C1 segment of cervical spinal cord (tissue), 14 donors: Measurements from ENCODE around the gene ZNF888.
"Not testable (repeated sequence)": the region's sequence is repeated elsewhere in the genome, so short reads cannot be mapped to it uniquely, and the experiment has no call there.

Experiments
- DNase-seq, 14 donors: peaks; one replicate each; lab custom pipeline; 2025; lab: John Stamatoyannopoulos, UW

The ZNF888 gene

DNA sequence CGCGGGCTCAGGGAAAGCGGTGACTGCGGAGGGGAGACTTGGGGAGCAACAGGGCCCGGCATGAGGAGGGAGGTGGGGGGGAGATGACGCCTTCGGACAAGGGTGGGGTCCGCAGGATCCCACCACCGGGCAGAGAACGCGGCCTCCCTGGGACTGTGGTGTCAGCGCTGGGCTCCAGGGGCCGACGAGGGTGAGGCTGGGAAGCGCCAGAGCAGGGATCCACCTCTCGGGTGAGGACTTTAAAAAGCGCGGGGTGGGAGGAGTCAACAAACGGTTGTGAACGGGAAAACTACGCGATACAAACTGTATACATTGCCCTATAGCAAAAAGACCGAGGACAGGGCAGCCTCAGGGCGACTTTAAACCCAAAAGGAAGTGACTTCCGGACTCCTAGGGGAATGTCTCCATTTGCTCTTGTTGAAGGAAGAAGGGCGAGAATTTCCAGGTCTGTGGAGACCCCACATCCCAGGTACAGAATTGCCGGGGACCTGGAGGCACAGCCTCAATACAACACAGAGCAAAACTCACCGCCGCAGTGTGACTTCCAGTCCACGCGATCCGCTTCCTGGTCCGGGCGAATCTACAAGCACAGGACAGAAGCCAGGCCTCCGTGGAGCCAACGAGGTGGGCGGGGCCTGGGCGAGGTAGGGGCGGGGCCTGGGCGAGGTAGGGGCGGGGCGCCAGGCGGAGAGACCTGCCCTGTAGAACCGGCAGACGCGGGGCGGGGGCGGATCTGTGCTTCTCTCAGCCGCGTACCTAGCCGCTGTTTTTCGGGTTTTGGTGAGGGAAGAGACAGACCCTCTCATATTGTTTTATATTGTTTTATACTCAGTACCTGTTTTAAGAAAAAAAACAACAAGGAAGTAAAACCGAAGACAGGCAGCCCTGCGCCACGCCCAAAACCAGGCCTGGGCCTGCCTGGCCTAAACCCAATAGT is at the start of gene ZNF888:
ZNF888 (minus strand) TSS at position 588 of the 937 bp plus-strand sequence. CDS start 5,555 bp downstream, outside the sequence.
- peak in 13 of 14 donors; percentile 11 to 88 (median 43) for DNase-seq

DNA sequence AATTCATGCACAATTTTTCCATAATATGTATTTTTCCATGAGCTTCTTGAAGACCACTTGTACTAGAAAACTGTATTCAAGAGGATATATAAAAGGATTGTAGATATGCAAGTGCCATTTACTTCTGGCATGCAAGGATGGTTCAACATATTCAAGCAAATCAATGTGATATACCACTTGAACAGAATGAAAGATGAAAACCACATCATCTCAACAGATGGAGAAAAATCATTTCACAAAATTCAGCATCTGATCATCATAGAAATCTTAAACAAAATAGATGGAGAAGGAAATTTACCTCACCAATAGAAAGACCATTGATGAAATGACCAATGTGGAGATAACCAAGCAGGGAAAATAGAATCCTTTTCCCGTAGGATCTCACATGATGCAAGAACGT is 44.5 kb upstream of the ZNF888 start:
- DNase-seq = no peak

- peak in 1 of 14 donors; percentile 35 for DNase-seq
Measured at GRCh38 chr19:52963247-52963618, 40.0 kb upstream of the ZNF888 start.

DNA sequence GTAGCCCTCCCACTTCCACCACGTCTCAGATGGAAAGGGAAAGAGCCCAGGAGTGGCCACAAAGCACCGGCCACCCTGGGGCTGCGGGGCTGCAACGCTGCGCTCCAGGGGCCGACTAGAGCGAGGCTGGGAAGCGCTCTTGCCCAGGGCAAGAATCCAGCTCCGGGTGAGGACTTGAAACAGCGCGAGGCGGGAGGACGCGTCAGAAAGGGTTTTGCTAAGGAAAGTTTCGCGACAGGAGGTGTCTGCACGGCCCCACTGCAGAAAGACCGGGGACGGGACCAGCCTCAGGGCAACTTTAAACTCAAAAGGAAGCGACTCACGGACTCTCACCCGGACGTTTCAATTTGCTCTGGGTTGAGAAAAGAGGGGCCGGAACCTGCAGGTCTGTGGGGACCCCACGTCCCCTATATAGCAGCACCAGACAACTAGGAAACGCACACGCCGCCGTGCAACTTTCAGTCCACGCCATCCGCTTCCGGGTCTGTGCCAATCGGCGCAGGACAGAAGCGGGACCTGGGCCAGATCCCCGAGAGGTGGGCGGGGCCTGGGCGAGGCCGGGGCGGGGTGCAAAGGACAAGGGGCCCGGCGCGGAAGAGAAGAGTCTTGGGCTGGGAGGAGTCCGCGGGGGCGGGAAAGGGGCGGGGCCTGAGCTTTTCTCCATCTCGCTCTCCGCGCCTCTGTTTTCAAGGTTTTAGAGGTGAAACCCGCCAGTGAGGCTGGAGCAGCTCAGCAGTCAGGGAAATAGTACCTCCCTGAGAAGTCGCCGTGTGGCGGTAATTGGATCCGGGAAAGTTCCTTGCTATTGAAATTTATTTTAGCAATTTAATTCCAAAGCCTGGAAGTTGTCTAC is 39.4 kb upstream of the ZNF888 start, which contains the start of gene ZNF816:
ZNF816 (minus strand) TSS at position 488 of the 853 bp plus-strand sequence. CDS start 6,792 bp downstream, outside the sequence.
- peak in 13 of 14 donors; percentile 32 to 91 (median 81) for DNase-seq

DNA sequence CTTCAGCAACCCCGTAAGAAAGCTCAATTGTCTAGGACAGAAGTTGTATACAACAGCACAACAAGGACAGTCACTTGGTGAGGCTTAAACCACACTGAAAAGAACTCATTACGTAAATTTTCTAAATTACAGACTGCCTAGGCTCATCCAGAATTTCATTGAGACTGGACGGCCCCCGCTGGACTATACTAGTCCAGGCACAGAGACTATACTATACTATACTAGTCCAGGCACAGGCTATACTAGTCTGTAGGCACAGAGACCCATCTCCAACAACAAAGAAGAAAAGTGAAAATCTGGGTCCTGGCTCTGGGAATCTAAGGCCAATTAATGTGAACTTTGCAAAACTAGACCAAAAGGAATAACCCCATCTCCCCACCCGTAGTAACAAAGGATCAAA is 38.8 kb upstream of the ZNF888 start:
- DNase-seq = peak in 1 of 14 donors; percentile 39

GRCh38 chr19:52959613-52960295 is 36.5 kb upstream of the ZNF888 start:
- peak in 1 of 14 donors; percentile 28 for DNase-seq

DNA sequence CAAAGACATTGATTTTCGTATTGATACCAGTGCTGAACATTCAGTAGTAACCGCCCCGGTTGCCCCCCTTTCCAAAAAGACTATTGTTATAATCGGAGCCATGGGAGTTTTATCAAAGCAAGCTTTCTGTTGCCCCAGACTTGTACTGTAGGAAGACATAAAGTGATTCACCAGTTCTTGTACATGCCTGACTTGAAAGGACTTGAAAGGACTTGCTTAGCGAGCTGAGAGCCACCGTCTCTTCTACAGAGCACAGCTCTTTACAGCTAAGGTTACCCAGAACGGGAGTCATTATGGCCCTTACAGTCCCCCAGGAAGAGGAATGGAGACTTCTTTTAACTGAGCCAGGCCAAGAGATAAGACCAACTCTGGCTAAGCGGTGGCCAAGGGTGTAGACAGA is 34.4 kb upstream of the ZNF888 start:
- DNase-seq = no peak

DNA sequence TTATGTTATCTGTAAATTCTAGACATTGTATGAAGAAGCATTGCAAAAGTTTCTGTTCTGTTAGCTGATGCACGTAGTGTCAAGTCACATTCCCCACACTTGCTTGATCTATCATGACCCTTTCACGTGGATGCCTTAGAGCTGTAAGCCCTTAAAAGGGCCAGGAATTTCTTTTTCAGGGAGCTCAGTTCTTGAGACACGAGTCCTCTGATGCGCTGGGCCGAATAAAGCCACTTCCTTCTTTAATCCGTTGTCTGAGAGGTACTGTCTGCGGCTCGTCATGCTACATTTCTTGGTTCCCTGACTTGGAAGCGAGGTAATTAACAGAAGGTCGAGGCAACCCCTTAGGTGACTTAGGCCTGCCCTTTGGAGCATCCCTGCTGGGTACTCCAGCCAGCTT is 33.7 kb upstream of the ZNF888 start:
- no peak for DNase-seq

DNA sequence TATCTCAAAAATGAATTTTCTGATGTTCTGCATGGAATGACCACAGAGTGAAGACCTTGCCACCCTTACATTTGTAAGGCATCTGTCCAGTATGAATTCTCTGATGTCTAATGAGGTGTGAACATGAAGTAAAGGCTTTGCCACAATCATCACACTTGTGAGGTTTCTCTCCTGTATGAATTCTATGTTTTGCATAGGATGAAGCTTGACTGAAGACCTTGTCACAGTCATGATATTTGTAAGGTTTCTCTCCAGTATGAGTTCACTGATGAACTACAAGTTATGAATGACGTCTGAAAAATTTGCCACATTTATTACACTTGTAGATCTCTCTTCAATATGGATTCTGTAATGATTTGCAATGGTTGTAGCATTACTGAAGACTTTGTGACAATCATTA is 26.2 kb upstream of the ZNF888 start:
- no peak for DNase-seq

GRCh38 chr19:52948025-52948770 is 25.0 kb upstream of the ZNF888 start:
- DNase-seq = no peak

DNA sequence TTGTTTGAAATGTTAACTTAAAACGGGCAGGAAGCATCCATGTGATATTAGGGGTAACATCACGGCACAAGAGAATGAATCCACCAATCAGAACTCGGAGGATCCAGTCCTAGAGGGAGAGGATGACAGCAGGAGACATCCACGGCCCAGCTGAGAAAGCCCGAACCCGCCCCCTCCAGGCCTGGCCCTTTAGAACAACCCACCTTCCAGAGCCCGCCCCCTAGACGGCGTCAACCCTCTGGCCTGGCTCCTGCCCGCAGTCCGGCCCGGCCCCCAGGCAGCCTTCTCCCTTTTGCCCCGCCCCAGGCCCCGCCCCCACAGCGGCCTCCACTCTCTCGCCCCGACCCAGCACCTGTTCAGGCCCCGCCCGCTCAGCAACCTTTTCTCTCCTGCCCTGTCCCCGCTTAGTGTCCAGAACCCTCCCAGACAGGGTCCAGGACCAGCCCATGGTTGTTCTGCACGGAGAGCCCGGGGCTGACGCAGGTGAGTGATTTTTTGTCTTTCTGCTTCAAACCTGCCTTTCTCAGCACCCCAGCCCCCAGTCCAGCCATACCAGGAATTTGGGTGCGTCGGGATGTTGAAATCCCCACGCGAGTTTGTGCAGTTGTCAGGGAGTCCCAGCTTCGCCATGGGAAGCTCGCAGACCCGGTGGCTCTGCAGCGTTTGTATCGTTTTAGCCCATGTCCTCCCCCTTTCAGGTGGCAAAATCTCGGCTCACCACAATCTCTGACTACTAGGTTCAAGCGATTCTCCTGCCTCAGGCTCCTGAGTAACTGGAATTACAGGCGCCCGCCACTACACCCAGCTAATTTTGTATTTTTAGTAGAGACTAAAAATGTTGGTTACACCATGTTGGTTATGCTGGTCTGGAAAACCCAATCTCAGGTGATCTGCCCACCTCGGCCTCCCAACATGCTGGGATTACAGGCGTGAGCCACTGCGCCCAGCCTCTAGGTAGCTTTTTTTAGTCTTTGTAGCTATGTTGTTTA is 23.4 kb upstream of the ZNF888 start:
- peak in 3 of 14 donors; percentile 6 to 95 (median 38) for DNase-seq

- DNase-seq = no peak
Measured at GRCh38 chr19:52945652-52946321, 22.6 kb upstream of the ZNF888 start.

DNA sequence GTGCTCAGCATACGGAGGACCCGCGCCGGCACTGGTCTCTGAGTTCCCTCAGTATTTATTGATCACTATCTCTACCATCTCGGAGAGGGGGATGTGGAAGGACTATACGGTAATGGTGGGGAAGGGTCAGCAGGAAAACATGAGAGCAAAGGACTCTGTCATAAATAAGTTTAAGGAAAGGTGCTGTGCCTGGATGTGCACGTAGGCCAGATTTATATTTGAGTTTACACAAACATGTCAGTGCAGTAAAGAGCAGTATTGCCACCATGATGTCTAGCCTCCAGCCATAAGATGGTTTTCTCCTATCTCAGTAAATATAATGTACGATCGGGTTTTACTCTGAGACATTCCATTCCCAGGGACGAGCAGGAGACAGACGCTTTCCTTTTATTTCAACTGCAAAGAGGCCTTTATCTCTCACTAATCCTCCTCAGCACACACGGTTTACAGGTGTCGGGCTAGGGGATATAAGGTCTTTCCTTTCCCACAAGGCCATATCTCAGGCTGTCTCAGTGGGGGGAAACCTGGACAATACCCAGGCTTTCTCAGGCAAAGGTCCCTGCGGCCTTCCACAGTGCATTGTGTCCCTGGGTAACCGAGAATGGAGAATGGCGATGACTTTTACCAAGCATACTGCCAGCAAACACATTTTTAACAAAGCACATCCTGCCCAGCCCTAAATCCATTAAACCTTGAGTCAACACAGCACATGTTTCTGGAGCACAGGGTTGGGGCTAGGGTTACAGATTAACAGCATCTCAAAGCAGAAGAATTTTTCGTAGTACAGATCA is 21.7 kb upstream of the ZNF888 start:
- not testable (repeated sequence) for DNase-seq

DNA sequence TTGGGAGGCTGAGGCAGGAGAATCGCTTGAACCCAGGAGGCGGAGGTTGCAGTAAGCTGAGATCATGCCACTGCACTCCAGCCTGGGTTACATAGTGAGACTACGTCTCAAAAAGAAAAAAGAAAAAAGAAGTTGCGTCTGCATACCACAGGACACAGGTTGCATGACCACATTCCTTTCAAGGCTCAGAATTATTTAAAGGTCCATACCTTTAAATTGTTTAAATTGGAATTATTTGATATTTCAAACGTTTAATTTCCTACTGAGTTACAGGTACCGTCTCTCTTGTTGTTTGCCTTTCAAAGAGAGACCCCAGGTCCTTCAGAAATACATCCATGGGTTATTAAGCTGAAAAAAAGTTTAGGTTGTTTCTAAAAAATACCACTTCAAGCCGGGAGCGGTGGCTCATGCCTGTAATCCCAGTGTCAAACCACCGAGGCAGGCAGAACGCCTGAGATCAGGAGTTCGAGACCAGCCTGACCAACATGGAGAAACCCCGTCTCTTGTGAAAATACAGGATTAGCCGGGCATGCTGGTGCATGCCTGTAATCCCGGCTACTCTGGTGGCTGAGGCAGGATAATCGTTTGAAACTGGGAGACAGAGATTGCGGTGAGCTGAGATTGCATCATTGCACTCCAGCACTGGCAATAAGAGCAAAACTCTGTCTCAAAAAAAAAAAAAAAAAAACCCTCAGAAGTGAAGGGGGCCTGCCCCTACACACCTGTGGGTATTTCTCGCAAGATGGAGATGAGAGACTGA is 20.8 kb upstream of the ZNF888 start:
- DNase-seq = no peak

- DNase-seq = no peak
Measured at GRCh38 chr19:52943134-52943883, 20.1 kb upstream of the ZNF888 start.

DNA sequence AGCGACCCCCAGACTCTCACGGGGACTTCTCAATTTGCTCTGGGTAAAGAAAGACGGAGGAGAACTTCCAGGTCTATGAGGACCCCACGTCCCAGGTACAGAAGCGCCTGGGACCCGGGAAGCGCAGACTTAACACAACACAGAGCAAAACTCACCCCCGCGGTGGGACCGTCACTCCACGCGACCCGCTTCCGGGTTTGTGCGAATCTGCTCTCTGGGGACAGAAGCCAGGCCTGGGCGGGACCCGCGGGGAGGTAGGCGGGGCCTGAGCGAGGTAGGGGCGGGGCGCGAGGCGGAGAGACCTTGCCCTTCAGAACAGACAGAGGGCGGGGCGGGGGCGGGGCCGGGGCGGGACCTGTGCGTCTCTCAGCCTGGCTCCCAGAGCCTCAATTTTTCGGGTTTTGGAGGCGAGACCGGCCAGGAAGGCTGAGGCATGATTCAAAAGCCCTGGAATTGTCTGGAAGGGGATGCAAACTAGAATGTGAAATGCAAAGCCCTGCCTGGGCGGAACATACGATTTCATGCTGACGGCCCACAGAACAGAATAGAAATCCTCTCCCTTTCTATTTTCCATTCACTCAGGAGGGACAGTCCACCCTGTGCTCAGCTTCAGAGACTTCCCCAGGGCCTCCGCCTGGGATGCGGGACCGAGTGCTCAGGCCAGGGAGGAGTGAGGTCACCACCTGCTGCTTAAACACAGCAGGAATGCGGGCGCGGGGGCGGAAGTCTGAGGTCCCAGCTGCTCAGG is 19.3 kb upstream of the ZNF888 start:
- DNase-seq = peak in 13 of 14 donors; percentile 37 to 84 (median 75)
